A673 (cell line): ENCODE data around the gene CARD9.

Experiments
- EZH2 ChIP-seq: fragments of 200-600 bp; sonication (generic); IDR thresholded peaks from 2 replicates; pipeline ENCODE4 v1.6.1; 2017; ENCODE audit warnings: borderline replicate concordance, low read depth, mild to moderate bottlenecking, mixed read lengths, antibody characterized with exemption, low read length; ENCODE audit not compliant: poor library complexity, severe bottlenecking
- TF ChIP-seq, protein P1 (sequence below): fragments of 300-800, 200-600 bp; sonication (generic); conservative IDR thresholded peaks from 2 replicates; pipeline ENCODE4 v1.5.1; 2017; ENCODE audit warnings: low read depth, mild to moderate bottlenecking, antibody characterized with exemption, low read length, moderate library complexity, mixed read lengths

- TF ChIP-seq, protein P1, sequence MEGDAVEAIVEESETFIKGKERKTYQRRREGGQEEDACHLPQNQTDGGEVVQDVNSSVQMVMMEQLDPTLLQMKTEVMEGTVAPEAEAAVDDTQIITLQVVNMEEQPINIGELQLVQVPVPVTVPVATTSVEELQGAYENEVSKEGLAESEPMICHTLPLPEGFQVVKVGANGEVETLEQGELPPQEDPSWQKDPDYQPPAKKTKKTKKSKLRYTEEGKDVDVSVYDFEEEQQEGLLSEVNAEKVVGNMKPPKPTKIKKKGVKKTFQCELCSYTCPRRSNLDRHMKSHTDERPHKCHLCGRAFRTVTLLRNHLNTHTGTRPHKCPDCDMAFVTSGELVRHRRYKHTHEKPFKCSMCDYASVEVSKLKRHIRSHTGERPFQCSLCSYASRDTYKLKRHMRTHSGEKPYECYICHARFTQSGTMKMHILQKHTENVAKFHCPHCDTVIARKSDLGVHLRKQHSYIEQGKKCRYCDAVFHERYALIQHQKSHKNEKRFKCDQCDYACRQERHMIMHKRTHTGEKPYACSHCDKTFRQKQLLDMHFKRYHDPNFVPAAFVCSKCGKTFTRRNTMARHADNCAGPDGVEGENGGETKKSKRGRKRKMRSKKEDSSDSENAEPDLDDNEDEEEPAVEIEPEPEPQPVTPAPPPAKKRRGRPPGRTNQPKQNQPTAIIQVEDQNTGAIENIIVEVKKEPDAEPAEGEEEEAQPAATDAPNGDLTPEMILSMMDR, result peak; percentile 38; the same call in 1 of the 2 replicates
- TF ChIP-seq EZH2, result no peak
Observed at GRCh38 chr9:136339173-136339957, 34.1 kb downstream of the CARD9 start.
